WI38 (cell line): ENCODE measurements around the gene ZC3HAV1.

ENCODE experiments used
- H3K4me3 ChIP-seq: 2 replicates; pipeline ENCODE4 v1.5.1; 2011; ENCODE audit warnings: low read depth, mild to moderate bottlenecking, control low read depth, low read length
- TF ChIP-seq, protein P1 (sequence below): IDR thresholded peaks from 2 replicates; pipeline ENCODE4 v1.5.1; 2012; ENCODE audit warnings: low read depth, mild to moderate bottlenecking, control low read depth, low read length

ZC3HAV1 gene

DNA sequence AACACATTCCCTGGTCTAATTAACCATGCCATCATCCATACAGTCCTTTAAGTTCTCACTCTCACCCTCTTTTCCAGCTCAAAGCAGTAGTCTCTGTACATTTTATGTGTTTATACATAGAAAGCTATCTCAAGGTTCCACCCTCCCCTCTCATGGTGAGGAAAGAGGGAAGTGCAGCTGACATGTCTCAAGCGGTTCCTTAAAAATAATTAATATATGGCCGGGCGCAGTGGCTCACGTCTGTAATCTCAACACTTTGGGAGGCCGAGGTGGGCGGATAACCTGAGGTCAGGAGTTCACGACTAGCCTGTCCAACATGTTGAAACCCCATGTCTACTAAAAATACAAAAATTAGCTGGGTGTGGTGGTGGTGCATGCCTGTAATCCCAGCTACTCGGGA, 36.7 kb downstream of the ZC3HAV1 start:
- H3K4me3 ChIP-seq = no peak overlapping the region
- TF ChIP-seq, protein P1, sequence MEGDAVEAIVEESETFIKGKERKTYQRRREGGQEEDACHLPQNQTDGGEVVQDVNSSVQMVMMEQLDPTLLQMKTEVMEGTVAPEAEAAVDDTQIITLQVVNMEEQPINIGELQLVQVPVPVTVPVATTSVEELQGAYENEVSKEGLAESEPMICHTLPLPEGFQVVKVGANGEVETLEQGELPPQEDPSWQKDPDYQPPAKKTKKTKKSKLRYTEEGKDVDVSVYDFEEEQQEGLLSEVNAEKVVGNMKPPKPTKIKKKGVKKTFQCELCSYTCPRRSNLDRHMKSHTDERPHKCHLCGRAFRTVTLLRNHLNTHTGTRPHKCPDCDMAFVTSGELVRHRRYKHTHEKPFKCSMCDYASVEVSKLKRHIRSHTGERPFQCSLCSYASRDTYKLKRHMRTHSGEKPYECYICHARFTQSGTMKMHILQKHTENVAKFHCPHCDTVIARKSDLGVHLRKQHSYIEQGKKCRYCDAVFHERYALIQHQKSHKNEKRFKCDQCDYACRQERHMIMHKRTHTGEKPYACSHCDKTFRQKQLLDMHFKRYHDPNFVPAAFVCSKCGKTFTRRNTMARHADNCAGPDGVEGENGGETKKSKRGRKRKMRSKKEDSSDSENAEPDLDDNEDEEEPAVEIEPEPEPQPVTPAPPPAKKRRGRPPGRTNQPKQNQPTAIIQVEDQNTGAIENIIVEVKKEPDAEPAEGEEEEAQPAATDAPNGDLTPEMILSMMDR = no peak

DNA sequence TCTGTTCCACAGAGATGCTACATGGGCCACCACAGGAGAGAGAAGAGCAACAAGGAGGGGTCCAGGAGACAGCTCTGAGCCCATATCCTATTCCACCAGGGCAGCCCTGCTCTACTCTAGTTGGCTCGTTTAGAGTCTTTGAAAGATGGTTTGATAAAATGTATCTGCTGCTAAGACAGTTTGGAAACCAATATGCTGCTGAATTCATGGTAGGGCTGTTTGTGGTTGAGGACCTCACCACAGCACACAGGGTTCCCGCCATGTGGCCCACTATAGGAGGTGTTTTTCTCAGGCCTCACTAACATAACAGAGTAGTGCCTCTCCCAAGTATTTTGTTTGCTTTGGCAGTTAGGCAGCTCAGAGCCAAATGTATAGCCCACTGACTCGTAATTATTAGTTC, 37.8 kb downstream of the ZC3HAV1 start:
- no peak overlapping the region for H3K4me3 ChIP-seq
- TF ChIP-seq, protein P1 = no peak

DNA sequence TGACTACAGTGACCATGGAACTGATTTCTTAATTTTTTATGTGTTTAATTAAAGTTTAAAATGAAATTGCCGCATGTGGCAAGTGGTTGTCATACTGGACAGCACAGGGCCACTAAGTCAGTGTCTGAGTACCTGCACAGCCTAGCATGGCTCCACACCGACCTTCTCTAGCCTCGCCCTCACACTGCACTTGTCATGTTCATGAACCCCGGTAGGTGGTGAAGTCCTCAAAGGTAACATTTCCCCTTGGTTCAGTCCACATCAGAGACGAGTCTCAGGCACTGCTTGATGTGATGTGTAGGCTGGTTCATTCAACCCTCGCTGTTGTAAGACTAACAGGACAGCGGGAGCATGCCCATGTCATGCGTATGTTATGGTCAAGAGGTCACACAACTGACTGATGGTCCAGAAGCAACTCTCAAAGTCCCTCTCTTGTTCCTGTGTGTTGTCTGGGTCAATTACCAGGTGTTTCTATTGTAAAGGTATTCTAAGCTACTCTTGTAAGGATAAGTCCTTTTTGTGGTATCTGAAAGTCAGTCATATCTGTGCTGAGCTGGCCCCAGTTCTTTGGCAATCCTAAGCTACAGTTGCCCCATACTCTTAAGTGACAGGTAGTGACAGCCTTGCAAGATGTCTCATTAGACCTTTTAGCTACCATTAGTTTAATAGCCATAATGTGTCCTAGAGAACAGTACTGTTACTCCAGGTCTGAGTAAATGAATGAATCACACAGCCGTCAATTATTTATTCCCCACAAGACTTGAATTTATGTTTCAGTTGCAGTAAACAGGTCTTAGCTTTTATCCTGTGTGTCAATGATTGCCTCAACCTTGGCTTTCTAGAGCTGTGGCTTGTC, 40.7 kb downstream of the ZC3HAV1 start:
- TF ChIP-seq, protein P1 = no peak
- H3K4me3 ChIP-seq = no peak overlapping the region

DNA sequence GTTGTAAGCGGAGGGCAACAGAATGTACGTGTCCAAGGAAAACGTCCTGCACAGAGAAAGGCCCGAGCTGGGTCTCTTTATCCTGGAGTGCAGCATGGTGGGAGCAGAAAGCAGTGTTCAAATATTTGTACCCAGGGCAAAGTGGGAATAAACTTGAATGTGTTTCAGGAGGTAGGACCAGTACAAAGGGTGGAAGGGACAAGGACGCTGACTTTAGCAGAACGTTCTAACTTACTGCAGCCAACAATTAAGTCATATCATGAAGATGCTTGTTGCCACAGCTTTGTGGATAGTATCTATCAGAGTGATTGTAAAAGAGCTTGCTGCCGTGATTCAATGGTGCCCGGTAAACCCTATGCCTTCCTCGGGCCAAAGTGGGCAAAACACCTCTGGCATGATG, 43.2 kb downstream of the ZC3HAV1 start:
- no peak overlapping the region for H3K4me3 ChIP-seq
- TF ChIP-seq, protein P1 = no peak

DNA sequence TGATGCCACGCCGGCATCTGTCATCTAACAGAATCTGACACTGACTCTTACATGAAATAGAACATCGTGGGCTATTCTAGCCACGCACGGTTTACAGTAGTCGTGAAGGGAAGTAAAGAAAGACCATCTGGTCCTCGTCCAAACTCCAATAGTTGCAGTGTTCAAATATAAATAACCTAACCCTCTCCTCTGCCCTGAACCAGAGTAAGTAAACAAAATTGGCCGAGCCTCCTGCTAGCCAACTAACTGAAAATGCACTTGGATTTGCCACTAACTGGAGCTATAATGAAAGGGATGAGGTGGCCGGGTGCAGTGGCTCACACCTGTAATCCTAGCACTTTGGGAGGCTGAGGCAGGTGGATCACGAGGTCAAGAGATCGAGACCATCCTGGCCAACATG, 44.2 kb downstream of the ZC3HAV1 start:
- H3K4me3 ChIP-seq = no peak overlapping the region

DNA sequence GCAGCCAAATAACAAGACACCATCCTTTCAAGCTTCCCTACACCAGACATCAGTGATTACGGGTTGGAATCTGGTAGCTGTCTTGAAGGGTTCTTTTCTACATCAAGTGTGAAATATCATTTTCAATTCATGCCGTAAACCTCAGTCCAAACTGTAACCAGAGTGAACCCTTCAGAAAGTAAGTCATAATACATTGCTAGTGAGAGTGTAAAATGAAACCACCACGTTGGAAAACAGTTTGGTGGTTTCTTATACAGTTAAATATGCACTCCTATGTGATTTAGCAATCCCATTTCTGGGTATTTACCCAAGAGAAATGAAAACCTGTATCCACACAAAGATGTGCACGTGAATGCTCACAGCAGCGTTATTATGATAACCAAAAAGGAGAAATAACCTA, 48.1 kb downstream of the ZC3HAV1 start:
- TF ChIP-seq, protein P1 = no peak
- no peak overlapping the region for H3K4me3 ChIP-seq

More for the DNA sequence above, 44.2 kb downstream of the ZC3HAV1 start:
- TF ChIP-seq, protein P1 = no peak

DNA sequence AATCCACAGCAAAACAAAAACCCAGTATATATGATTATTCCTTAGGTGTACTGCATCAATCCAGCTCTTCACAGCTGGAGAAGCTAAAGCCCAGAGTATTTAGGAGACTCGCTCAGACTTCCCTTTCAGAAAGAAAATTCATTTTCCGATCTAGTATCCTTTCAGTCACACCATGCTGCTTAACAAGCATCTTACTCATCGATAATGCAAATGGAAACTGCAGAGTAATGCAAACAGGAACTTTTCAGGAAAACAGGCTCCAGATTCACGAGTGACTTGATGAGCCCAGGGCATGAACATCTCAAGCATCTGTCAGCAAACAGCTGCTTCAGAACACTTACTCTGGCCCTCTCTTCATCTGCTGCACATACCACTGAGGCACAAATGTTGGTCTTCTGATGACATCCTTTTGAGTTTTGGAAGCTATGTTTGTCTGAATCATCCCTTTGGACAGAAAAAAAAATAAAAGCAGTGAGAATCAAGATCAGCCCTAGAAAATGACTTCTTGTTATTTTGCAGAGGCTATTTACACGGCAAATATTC, 48.8 kb downstream of the ZC3HAV1 start:
- TF ChIP-seq, protein P1 = no peak
- no peak overlapping the region for H3K4me3 ChIP-seq
